HG03558 (cell line): Measurements from ENCODE around the gene BRD2.
A peak's percentile ranks its signal among the peaks of the same experiment; 100 is the strongest.

ENCODE experiments used
- ATAC-seq: cut with Tn5 transposase; IDR thresholded peaks from one replicate; pipeline ENCODE4 v1.9.1; 2021; ENCODE audit warnings: moderate number of reproducible peaks; ENCODE audit not compliant: unreplicated experiment; ENCODE audit errors: extremely low read depth

Gene BRD2

DNA sequence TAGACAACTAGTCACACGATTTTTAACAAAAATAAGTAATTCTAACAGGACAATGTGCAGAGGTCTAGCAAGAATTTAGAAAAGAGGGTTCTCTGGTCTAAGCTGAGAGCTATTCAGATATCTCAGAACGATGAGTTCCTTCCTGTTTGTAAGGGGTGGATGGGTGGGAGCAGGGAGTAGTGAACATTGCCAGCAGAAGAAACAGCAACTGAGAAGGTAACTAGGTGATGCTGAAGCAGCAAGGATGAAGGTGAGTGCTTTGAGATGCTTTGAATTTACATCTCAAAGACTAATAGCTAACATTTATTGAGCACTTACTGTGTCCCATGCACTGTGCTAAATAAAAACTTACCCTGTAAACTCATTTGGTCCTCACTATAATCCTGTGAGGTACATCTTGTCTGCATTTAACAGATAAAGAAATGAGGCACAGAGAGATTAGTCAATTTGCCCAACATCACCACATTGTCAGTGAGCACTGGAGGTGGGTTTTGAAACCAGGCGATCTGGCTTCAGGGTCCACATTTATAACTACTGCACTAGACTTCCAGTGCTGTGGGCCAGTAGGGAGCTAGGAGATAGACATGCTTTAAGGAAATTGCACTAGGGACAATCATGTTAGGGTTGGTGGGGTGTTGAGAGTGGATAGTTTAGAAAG lies 15.7 kb downstream of the BRD2 start:
- no peak for ATAC-seq

DNA sequence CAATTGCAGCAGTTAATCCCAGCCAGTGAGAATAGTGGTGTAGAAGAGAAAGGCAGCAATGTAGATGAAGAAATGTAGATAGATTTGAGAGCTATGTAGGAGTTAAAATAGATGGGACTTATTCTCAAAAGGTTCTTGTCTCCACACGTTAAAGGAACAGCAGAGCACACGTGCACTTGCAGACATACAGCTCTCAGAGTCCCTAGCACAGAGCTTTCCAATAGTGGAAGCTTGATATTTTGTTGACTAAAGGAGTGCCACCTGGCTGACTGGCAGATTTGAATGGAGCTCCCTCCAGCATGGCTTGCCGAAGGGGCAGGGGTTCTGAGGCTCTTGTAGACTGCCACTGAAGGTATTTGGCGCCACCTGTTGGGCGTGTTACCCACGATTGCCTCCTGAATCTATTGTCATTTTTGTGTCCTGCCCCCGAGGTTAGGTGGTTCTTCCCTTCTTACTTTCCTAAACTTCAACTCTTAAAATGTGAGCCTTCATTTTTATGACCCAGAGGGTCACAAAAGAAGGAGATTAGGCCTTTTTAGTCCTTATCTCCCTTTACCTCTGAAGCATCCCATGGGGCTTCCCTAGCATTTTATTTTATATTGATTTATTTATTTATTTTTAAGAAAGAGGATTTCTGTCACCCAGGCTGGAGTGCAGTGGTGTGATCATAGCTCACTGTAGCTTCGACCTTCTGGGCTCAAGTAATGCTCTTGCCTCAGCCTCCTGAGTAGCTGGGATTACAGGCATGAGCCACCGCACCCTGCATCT lies 16.4 kb downstream of the BRD2 start:
- ATAC-seq, result no peak

- no peak for ATAC-seq
These were observed 21.0 kb downstream of the BRD2 start for GRCh38 chr6:32989368-32989767.

DNA sequence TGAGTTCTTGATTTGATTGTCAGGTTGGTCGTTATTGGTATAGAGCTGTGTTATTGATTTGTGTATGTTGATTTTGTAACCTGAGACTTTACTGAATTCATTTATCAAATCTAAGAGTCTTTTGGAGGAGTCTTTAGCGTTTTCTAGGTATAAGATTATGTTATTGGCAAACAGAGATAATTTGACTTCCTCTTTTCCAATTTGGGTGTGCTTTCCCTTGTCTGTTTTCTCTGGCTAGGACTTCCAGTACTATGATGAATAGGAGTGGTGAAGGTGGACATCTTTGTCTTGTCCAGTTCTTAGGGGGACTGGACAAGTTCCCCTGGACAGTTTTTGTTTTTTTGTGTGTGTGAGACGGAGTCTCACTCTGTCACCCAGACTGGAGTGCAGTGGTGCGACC lies 23.6 kb downstream of the BRD2 start:
- no peak for ATAC-seq

GRCh38 chr6:32993363-32993973 lies 25.1 kb downstream of the BRD2 start:
- ATAC-seq, result no peak

DNA sequence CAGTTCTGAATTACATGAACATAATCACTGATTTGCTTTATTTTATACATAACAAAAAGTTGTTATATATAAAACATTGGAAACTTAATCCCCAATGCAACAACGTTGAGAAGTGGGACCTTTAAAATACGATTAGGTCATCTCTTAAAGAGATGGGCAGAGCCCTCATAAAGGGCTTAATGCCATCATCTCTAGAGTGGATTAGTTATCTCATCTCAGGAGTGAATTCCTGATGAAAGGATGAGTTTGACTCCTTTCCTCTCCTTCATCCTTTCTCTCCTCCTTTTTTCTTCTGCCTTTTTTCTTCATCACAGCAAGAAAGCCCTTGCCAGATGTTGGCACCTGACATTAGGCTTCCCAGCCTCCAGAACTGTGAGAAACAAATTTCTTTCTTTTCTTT lies 27.1 kb downstream of the BRD2 start:
- no peak for ATAC-seq

DNA sequence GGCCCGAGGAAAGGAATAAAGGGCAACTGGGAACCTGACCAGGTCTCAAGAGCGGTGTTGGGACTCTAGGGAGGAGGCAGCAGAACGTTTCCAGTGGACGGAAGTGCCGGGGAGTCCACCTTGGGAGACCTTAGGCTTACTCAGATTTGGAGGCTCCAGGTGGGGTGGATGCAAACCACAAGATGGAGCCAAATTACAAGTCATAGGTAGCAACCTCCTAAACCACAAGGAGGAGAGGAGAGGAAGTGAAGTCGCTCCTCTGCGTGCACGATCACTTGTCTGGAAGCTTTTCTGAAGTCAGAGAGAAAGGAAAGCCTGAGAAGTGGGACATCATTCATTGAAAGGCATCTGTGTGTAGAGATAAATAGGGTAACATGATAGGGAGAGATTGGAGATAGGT lies 31.7 kb downstream of the BRD2 start:
- ATAC-seq, result no peak

DNA sequence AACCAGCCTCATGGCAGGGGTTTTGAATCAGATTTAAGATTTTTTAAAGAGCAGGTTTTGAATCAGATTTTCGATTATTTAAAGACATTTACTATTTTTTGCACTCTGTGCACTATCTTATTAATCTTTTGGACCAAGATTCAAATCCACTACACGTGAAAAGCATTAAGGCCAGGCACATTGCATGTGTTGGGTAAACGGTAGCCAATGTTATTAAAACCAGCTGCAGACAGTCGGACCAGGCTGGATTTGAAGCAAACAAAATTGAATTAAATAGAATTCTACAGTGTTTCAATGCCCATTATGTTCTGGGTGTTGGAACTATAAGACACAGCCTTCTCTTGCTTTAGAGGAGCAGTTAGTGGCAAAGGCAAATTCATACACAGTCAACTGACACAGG lies 33.3 kb downstream of the BRD2 start:
- no peak for ATAC-seq

- no peak for ATAC-seq
These were observed 36.5 kb downstream of the BRD2 start for GRCh38 chr6:33004940-33005339.

DNA sequence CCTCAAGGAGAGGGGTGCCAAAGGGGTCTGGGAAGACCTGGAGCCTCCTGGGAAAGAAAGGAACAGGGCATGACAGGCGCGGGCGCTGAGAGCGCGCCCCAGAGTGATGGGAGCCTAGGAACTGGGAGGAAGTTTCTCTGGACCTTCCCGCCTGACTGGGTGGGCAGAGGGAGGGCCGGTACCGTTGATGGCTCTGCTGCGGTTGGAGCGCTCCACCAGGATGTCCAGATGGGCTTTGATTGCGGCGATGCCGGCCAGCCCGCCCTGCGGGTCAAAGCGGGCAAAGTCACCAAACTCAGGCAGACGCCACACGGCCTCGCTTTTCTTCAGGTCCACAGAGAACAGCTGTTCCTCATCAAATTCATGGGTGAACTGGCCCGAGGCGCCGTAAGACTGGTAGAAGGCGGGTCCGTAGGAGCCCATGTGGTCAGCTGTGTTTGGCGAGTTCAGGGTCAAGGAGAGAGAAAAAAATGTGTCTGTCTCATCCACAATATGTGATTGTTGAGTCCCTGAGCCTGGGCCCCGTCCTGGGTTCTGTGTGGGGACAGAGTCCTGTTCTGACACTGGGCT lies 39.5 kb downstream of the BRD2 start:
- ATAC-seq, result no peak

DNA sequence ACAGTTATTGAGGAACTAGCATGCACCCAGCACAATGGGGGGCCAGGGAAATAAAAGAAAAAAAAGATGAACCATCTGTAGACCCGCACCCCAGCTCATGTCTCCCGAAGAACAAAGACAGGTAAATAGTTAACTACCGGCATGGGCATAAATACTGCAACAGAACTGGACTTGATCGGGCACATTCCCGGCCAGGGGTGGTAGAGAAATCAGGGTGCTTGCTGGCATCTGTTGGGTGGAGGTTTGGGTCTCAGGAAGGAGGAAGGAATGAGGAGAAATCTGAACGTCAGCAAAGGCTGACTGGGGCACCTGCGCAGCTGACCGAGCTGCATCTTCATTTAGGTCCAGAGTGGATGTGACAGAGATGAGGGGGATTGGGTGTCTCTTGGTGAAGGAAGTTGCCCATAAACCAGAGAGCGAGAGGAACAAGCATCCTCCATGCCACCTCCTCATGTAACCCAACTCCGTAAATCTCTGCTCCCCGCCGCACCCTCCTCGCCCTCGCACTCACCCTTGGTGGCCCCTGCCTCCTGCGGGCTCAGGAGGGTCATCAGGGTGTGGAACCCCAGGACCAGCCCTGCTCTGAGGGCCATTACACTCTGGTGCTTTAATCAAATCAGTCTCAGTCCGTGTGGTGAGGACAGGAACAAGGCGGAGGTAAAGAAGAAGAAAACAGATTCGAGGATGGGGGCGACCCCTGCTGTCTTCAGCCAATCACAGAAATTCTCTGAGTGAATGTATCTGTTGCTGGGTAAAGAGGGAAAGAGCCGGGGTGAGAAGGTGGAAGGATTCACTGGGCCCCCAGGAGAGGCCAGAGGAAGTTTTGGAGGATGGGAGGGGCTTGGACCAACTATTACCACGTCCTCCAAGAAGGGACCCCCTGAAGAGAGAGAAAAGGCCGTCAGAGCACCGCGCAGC lies 40.8 kb downstream of the BRD2 start, which contains the start of gene HLA-DOA:
TSS of gene HLA-DOA (minus strand) at position 648 of the 918 bp plus-strand sequence.
- peak; percentile 65 for ATAC-seq

DNA sequence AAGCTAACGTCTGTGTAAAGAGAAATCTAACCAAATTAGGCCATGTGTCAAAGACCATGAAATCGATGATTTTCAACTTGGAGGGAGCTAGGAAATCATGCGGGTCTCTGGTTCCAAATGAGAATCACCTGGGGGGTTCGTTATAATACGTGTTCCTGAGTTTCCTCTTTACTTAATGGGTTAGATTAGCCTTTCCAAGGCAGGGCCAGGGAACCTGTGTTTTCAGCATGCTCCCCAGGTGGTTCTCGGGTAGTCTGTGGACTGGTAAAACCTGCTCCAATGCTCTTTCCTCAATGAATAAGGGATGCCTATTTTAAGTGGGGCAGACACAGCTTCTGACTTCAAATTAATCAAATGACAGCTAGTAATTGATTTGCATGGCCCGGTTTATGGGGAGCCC lies 42.0 kb downstream of the BRD2 start:
- ATAC-seq, result no peak

DNA sequence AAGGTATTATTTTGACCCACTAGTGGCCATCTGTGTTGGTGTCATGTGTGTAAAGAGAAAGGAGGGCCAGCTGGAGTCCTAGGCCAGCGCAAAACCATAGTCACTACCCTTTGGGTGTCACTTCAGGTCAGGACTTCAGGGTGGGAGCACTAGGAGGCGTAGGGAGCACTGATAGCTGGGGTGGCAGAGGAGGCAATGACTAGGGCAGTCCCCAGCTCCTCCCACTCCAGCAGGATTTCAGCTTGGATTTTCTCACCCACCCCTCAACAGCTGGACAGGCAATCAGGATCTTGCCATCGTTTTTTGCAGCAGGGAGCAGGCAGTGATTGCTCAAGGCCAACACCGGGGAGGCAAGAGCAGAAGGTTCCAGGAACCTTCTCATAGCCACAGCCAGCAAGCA lies 45.2 kb downstream of the BRD2 start:
- ATAC-seq, result no peak

- no peak for ATAC-seq
These were observed 46.6 kb downstream of the BRD2 start for GRCh38 chr6:33014841-33015634.

- ATAC-seq, result no peak
These were observed 47.4 kb downstream of the BRD2 start for GRCh38 chr6:33015798-33016197.

GRCh38 chr6:33017018-33017417 lies 48.6 kb downstream of the BRD2 start:
- no peak for ATAC-seq

- no peak for ATAC-seq
These were observed 49.4 kb downstream of the BRD2 start for GRCh38 chr6:33017694-33018353.

- no peak for ATAC-seq
These were observed 50.0 kb downstream of the BRD2 start for GRCh38 chr6:33018418-33018817.

- ATAC-seq, result no peak
These were observed 50.5 kb downstream of the BRD2 start for GRCh38 chr6:33018904-33019303.
